C4-2B (cell line): Measurements from ENCODE around the gene CERCAM.

Source experiments
- H3K27ac ChIP-seq: fragments of 450-650 bp; 2 replicates; pipeline ENCODE4 v1.5.1; 2017
- CTCF ChIP-seq: fragments of 450-650 bp; conservative IDR thresholded peaks from 2 replicates; pipeline ENCODE4 v1.5.1; 2017; ENCODE audit warnings: mild to moderate bottlenecking
- ZFX ChIP-seq: fragments of 450-650 bp; IDR thresholded peaks from 2 replicates; pipeline ENCODE4 v1.6.1; 2017

Gene CERCAM

DNA sequence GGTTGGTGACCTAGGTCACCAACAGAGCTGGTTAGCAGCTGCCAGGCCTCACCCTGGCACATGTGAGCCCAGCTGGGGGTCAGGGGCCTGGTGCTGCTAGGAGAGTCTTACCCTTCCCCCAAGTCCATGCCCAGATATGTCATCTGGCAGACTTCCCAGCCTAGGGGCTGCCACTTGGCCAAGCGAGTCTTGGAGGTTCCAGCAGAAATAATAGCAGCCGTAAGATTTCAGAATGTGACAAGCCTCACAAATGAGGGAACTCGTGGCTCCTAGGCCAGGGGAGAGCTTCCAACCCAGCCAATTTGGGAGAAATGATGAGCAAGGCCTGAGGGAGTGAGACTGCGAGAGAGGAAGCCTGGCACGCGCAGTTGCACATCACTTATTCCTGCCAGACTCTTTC is 38.4 kb upstream of the CERCAM start:
- TF ChIP-seq ZFX, result no peak
- TF ChIP-seq CTCF, result no peak
- no peak overlapping the region for H3K27ac ChIP-seq

GRCh38 chr9:128383007-128383753 is 37.5 kb upstream of the CERCAM start:
- TF ChIP-seq ZFX, result no peak
- TF ChIP-seq CTCF, result no peak
- H3K27ac ChIP-seq, result no peak overlapping the region

DNA sequence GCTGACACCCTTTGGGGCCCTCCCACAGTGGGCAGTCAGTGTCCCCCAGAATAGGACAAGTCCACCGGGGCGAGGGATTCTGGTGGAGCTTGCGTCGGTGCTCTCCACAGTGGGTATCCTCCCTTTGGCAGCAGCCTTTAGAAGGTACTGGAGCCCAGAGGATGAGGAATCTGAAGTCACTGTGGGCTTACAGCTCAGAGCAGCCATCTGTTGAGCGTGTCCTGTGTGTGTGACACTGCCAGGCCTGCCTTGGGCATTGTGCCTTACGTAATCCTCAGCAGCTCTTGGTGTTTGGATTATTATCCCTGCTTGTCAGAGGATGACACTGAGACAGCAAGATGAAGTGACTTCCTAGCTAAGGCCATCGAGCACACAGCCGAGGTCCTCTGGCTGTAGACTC is 36.9 kb upstream of the CERCAM start:
- no peak for TF ChIP-seq CTCF
- no peak for TF ChIP-seq ZFX
- H3K27ac ChIP-seq, result no peak overlapping the region

GRCh38 chr9:128384801-128385495 is 35.7 kb upstream of the CERCAM start:
- TF ChIP-seq ZFX, result no peak
- no peak for TF ChIP-seq CTCF
- H3K27ac ChIP-seq, result no peak overlapping the region

DNA sequence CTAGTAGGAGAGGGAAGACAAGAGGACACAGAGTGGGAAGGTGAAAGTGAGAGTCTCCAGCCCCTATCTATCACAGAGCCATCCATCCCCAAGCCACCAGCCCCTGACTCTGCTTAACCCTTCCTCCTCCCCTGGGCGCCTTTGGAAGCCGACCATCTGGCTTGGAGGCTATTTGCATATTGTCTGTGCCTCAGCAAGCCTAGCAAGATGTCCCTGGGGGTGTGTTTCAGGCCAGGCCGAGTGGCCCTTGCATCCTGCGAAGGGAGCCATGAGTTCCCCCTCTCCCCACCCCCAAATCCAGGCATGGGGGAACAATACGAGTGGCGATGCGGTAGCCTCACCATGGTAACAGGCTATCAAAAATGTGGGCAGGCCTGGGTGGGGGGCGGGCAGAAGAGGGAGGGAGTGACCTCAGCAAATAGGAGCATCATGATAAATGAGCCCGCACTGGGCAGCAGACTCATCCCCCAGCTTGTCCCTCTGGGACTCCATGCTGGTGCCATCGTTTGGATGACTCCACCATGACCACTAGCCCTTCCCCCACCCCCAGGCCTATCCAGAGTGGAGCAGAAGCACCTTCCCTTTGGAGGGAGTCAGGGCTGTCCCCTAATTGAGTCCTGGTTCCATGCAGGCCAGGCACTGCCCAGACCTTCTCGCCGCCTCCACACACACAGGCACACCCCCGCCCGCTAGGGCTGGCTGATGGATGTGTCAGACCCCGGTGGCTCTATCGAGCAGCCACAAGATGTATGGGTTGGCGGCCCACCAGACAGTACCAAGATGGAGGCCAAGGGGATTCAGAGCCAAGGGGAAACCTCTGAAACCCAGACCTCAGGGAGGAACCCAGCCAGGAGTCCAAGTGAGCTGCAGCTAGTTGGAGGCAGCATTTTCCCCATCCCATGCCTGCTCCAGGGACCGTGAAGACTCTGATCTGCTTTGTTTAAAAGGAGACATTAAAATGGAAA is 34.9 kb upstream of the CERCAM start:
- TF ChIP-seq ZFX, result no peak
- no peak for TF ChIP-seq CTCF

DNA sequence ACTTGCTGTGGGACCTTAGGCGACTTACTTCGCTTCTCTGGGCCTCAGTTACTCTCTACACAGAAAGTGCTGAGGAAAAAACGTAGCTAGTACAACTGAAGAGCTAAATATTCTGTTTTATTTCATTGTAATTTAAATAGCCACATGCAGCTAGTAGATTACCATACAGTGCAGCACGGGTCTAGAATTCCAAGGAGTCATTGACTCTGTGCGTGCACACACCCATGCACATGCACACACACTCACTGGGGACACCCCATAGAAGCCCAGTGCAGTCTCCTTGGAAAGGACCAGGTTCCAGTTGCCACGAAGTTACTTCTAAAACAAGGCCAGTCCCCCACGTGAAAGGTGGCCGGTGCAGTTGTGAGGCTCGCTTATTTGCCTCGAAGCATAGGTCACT is 32.5 kb upstream of the CERCAM start:
- no peak for TF ChIP-seq CTCF
- TF ChIP-seq ZFX, result no peak
- H3K27ac ChIP-seq, result no peak overlapping the region

More for the DNA sequence above, 34.9 kb upstream of the CERCAM start:
- H3K27ac ChIP-seq, result no peak overlapping the region
